GM19468 (cell line): ENCODE results near the gene WIPF2.

Experiments
- ATAC-seq: cut with Tn5 transposase; IDR thresholded peaks from one replicate; pipeline ENCODE4 v1.9.1; 2021; ENCODE audit warnings: mild to moderate bottlenecking, moderate library complexity, moderate number of reproducible peaks; ENCODE audit not compliant: unreplicated experiment; ENCODE audit errors: extremely low read depth

The WIPF2 gene

GRCh38 chr17:40322358-40323315 is 103.5 kb downstream of the WIPF2 start:
- ATAC-seq = no peak

GRCh38 chr17:40323391-40324381 is 104.6 kb downstream of the WIPF2 start:
- no peak for ATAC-seq

- no peak for ATAC-seq
Measured at GRCh38 chr17:40325156-40326013, 106.3 kb downstream of the WIPF2 start.

- no peak for ATAC-seq
Measured at GRCh38 chr17:40326014-40326831, 107.1 kb downstream of the WIPF2 start.

- no peak for ATAC-seq
Measured at GRCh38 chr17:40326832-40327199, 107.7 kb downstream of the WIPF2 start.

- no peak for ATAC-seq
Measured at GRCh38 chr17:40327244-40327729, 108.2 kb downstream of the WIPF2 start.

- ATAC-seq = no peak
Measured at GRCh38 chr17:40327735-40328385, 108.8 kb downstream of the WIPF2 start.

- no peak for ATAC-seq
Measured at GRCh38 chr17:40328386-40328766, 109.3 kb downstream of the WIPF2 start.

- no peak for ATAC-seq
Measured at GRCh38 chr17:40329839-40330794, 111.0 kb downstream of the WIPF2 start.

GRCh38 chr17:40330850-40331470 is 111.9 kb downstream of the WIPF2 start:
- no peak for ATAC-seq

GRCh38 chr17:40331743-40332641 is 112.9 kb downstream of the WIPF2 start:
- ATAC-seq = no peak
